ENCODE data around the gene GRK3.

GRCh38 chr22:25736378-25737011 lies 172.0 kb downstream of the GRK3 start:
- no peak for TF ChIP-seq CTCF (IDR thresholded peaks at IDR 0.05; ENCODE audit: extremely low read depth in 1 of 2, insufficient read depth in 1 of 2, low read depth in 1 of 2, low read length in 2 of 2)
- TF ChIP-seq POLR2A (IDR thresholded peaks at IDR 0.05; ENCODE audit: low read depth, low read length), result no peak
- no peak for TF ChIP-seq MYC (IDR thresholded peaks at IDR 0.05; ENCODE audit: low read depth, low read length)
- no peak for TF ChIP-seq GATA2 (IDR thresholded peaks at IDR 0.05; ENCODE audit: insufficient read depth, insufficient read length, low read depth, low read length)
- TF ChIP-seq JUN (IDR thresholded peaks at IDR 0.05; ENCODE audit: borderline replicate concordance, insufficient read depth, insufficient read length, low read depth), result no peak
- TF ChIP-seq POLR2AphosphoS5 (IDR thresholded peaks at IDR 0.05; ENCODE audit: insufficient read depth, low read depth, low read length), result no peak
- TF ChIP-seq EZH2 (IDR thresholded peaks at IDR 0.05; ENCODE audit: borderline replicate concordance, low read depth, low read length, severe bottlenecking), result no peak
- no peak for TF ChIP-seq MAX (IDR thresholded peaks at IDR 0.05; ENCODE audit: insufficient read depth, insufficient read length)
